GM15510 (cell line): ENCODE measurements around the gene CD27.
A peak's percentile ranks its signal among the peaks of the same experiment; 100 is the strongest.

Experiments used
- POLR2A ChIP-seq: IDR thresholded peaks from 3 replicates; pipeline ENCODE4 v1.6.1; 2011; ENCODE audit warnings: borderline replicate concordance; ENCODE audit not compliant: insufficient read length; ENCODE audit errors: extremely low read depth

Gene CD27

DNA sequence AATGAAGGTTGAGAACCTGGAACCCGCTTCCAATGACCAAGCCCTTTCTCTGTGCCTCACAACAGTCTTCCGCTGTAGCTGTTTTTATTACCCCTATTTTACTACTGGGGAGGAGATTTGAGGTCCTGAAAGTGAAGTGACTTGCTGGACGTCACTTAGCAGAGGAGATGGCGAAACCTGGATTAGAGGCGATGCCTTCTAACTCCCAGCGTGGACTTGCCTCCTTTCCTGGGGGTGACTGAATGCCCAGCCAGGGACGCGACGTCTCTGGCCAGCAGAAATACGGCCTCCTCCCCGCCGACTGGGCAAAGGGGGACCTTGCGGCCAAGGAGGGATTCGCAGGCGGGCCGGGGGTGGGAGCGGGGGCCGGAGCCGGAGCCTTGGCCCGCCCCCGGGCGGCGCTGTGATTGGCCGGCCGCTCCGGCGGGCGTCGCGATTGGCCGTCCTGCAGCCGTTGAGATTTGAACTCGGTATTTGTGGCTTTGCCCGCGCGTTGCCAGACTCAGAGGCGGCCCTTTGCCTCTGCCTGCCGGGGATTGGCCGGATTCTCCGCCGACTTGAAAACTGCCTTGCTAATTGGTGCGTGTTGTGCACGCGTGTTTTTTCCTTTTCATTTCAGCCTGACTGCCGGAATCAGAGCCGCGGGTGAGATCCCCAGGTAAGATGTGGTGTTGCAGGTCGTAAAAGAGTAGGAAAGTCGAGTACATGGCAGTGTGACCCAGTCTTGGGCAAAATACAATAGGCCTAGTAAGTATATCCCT, 48.9 kb downstream of the CD27 start, which contains the start of gene NCAPD2:
NCAPD2 (plus strand) TSS at position 606 of the 761 bp plus-strand sequence. CDS start 997 bp downstream, outside the sequence.
- peak; percentile 64 for TF ChIP-seq POLR2A

DNA sequence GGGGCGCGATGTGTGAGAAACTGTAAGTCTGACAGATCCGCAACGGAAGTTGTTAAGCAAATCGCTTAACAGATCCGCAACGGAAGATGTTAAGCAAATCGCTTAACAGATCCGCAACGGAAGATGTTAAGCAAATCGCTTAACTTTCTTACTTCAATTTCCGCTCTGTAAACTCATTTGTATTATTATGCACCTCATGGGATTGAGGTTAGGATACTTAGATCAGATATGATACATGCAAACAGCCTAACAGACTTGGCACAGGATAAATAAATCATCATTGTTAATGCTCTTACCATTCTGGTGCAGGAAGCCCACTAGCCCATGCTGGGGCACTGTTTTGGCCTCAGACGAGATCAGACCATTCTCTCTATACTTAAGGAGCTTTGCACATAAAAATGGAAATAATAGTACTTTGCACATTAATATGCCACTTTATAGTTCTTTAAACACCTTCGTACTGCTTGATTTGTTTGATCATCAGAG, 49.5 kb downstream of the CD27 start:
- no peak for TF ChIP-seq POLR2A

DNA sequence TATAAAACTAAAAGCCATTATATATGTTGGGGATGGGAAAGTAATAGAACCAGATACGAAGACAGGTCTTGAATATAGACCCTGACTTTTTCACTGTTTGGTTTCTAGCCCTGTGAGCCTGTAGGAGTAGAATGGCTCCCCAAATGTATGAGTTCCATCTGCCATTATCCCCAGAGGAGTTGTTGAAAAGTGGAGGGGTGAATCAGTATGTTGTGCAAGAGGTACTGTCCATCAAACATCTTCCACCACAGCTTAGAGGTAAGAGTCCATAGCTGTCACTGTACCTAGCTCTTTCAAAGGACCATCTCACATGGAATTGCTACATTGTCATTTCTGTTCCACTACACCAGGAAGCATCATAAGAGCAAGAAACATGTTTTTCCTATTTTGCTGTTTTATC, 50.2 kb downstream of the CD27 start:
- TF ChIP-seq POLR2A = no peak

DNA sequence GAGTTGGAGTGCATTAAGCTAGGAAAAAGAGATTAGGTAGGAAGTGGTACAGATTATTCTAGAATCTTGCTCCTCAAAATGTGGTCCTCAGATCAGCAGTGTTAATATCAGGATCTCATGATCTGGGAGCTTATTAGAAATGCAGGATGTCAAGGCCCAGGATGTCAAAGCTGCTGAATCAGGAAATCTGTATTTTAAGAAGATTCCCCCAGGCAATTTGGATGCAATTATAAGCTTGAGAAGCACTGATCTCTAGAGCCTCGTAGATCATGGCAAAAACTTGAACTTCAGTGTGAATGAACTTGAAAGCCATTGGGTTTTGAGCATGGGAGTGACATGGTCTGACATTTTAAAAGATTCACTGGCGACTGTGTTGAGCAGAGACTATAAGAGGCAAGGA, 55.7 kb downstream of the CD27 start:
- TF ChIP-seq POLR2A = no peak
